ENCODE data around the gene FRMD4A. TPM values are rescaled to one million over a fixed set of nuclear protein-coding genes. Genes with fewer than 3 reads are reported as not detected.

Gene FRMD4A
- total RNA-seq, 2 donors from 2014 or later: 8.6 to 10.2 TPM

GRCh38 chr10:14120812-14121211 is 209.9 kb downstream of the FRMD4A start:
- Histone ChIP-seq H3K9me3 (no peaks in the 10 kb centered on the region), H3K27me3 (no peaks in the 10 kb centered on the region), H3K4me1 (no peaks in the 10 kb centered on the region), H3K36me3 (no peaks in the 10 kb centered on the region), H3K9ac (ENCODE audit: low read depth in 2 of 2, low read length in 2 of 2) (no peak overlapping the region), H3K4me3 (no peak overlapping the region), H3K27ac (no peak overlapping the region)
- no peak for DNase-seq
- intact Hi-C loops (cut with DNase I): no loop called here
- TF ChIP-seq CTCF (IDR thresholded peaks at IDR 0.05): no peak

GRCh38 chr10:14118953-14119352 is 211.8 kb downstream of the FRMD4A start:
- TF ChIP-seq CTCF (IDR thresholded peaks at IDR 0.05): no peak
- intact Hi-C loops (cut with DNase I): no loop called here

GRCh38 chr10:14116837-14117236 is 213.9 kb downstream of the FRMD4A start:
- Histone ChIP-seq H3K9ac (ENCODE audit: low read depth in 2 of 2, low read length in 2 of 2) (no peak overlapping the region), H3K27ac (no peak overlapping the region), H3K36me3 (no peaks in the 10 kb centered on the region), H3K27me3 (no peaks in the 10 kb centered on the region), H3K4me1 (no peaks in the 10 kb centered on the region), H3K9me3 (no peaks in the 10 kb centered on the region), H3K4me3 (no peak overlapping the region)
- TF ChIP-seq CTCF (IDR thresholded peaks at IDR 0.05): no peak
- intact Hi-C loops (cut with DNase I): no loop called here
- DNase-seq: no peak

More at GRCh38 chr10:14118953-14119352, 211.8 kb downstream of the FRMD4A start:
- Histone ChIP-seq H3K4me1 (no peaks in the 10 kb centered on the region), H3K27ac (no peak overlapping the region), H3K4me3 (no peak overlapping the region), H3K9me3 (no peaks in the 10 kb centered on the region), H3K9ac (ENCODE audit: low read depth in 2 of 2, low read length in 2 of 2) (no peak overlapping the region), H3K36me3 (no peaks in the 10 kb centered on the region), H3K27me3 (no peaks in the 10 kb centered on the region)
- DNase-seq: no peak

- intact Hi-C loops (cut with DNase I): no loop called here
- no peak overlapping the region for H3K4me3 ChIP-seq
These were observed 214.7 kb downstream of the FRMD4A start for GRCh38 chr10:14116021-14116420.

DNA sequence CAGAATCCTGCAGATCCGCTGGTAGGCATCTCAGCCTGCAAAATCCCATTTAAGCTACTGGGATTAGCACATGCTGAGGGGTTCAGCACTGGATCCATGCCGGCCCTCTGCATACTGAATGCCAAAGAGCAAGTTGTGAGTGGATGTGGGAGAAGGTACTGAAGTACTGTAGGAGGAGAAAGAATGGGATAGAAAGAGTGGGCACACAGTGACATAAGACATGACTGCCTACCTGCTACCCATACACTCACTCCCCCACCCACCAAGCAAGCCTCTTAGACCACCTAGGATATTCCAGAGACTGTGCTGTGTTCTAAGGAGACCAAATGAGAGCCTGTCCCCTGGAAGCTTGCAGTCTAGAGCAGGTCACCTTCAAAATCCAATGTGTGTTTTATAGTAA is 215.9 kb downstream of the FRMD4A start:
- Histone ChIP-seq H3K27me3 (no peaks in the 10 kb centered on the region), H3K9me3 (no peaks in the 10 kb centered on the region), H3K9ac (ENCODE audit: low read depth in 2 of 2, low read length in 2 of 2) (no peak overlapping the region), H3K4me3 (no peak overlapping the region), H3K4me1 (no peaks in the 10 kb centered on the region), H3K27ac (no peak overlapping the region), H3K36me3 (no peaks in the 10 kb centered on the region)
- DNase-seq: no peak
- intact Hi-C loops (cut with DNase I): no loop called here
- no peak for TF ChIP-seq CTCF (IDR thresholded peaks at IDR 0.05)

More at GRCh38 chr10:14116021-14116420, 214.7 kb downstream of the FRMD4A start:
- Histone ChIP-seq H3K27ac (no peak overlapping the region), H3K36me3 (no peaks in the 10 kb centered on the region), H3K27me3 (no peaks in the 10 kb centered on the region), H3K9ac (ENCODE audit: low read depth in 2 of 2, low read length in 2 of 2) (no peak overlapping the region), H3K4me1 (no peaks in the 10 kb centered on the region), H3K9me3 (no peaks in the 10 kb centered on the region)
- DNase-seq: no peak
- no peak for TF ChIP-seq CTCF (IDR thresholded peaks at IDR 0.05)

- no peaks in the 10 kb centered on the region for H3K36me3 ChIP-seq
- DNase-seq: no peak
- intact Hi-C loops (cut with DNase I): no loop called here
- no peak overlapping the region for H3K27ac ChIP-seq
- H3K27me3 ChIP-seq: no peaks in the 10 kb centered on the region
- no peaks in the 10 kb centered on the region for H3K4me1 ChIP-seq
- no peak overlapping the region for H3K4me3 ChIP-seq
- H3K9ac ChIP-seq (ENCODE audit: low read depth in 2 of 2, low read length in 2 of 2): no peak overlapping the region
- no peaks in the 10 kb centered on the region for H3K9me3 ChIP-seq
- no peak for TF ChIP-seq CTCF (IDR thresholded peaks at IDR 0.05)
These were observed 218.7 kb downstream of the FRMD4A start for GRCh38 chr10:14112056-14112455.
